ENCODE data around the gene NOS1AP.

DNA sequence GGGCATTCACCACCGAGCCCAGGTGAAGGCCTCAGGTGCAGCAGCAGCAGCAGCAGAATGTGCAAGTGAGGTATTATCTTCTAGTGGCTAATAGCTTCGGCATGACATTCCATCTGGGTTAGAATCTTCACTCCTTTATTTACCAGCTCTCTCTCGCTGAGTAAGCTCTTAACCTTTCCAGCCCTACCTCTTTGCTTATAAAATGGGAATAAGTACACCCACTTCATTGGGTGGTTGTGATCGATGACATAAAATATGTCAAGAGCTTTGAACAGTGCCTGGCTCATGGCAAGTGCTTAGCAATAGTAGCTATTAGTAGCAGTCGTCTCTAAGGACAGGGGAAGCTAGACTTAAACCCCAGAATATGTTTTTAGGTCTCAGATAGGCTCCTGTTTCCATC, 149.5 kb downstream of the NOS1AP start:
- TF ChIP-seq ESRRA (IDR thresholded peaks at IDR 0.05; ENCODE audit: borderline replicate concordance, low read depth) (no peak), FOXA1 (IDR thresholded peaks at IDR 0.05; ENCODE audit: borderline replicate concordance) (no peak), POLR2A (conservative IDR thresholded peaks at IDR 0.05) (no peak), FOXO4 (CRISPR knock-in tag; IDR thresholded peaks at IDR 0.05) (no peak), ZFP36 (IDR thresholded peaks at IDR 0.05; ENCODE audit: low read depth, low read length, partially characterized antibody) (no peak)
- TF ChIP-seq, protein P1, sequence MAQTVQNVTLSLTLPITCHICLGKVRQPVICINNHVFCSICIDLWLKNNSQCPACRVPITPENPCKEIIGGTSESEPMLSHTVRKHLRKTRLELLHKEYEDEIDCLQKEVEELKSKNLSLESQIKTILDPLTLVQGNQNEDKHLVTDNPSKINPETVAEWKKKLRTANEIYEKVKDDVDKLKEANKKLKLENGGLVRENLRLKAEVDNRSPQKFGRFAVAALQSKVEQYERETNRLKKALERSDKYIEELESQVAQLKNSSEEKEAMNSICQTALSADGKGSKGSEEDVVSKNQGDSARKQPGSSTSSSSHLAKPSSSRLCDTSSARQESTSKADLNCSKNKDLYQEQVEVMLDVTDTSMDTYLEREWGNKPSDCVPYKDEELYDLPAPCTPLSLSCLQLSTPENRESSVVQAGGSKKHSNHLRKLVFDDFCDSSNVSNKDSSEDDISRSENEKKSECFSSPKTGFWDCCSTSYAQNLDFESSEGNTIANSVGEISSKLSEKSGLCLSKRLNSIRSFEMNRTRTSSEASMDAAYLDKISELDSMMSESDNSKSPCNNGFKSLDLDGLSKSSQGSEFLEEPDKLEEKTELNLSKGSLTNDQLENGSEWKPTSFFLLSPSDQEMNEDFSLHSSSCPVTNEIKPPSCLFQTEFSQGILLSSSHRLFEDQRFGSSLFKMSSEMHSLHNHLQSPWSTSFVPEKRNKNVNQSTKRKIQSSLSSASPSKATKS (CRISPR knock-in tag; IDR thresholded peaks at IDR 0.05) = no peak
